ENCODE measurements around the gene PRKAR1B.

DNA sequence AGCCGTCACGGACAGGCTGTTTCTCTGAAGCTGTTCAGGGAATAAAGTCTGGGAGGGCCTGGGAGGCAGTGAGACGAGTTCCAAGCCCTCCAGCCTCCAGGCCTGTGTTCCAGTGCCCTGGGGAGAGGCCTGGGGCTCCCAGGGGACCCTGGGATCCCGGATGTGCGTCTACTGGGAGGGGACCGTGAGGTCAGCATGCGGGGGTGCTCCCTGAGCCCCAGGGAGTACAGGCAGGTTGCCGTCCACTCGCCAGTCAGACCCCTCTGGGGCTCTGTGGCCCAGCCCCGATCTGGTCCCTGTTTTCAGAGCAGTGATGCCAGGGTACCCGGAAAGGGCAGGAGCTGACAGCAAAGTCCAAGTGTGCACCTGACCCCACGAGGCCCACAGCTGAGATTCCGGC, 81.5 kb downstream of the PRKAR1B start:
- TF ChIP-seq, protein P1, sequence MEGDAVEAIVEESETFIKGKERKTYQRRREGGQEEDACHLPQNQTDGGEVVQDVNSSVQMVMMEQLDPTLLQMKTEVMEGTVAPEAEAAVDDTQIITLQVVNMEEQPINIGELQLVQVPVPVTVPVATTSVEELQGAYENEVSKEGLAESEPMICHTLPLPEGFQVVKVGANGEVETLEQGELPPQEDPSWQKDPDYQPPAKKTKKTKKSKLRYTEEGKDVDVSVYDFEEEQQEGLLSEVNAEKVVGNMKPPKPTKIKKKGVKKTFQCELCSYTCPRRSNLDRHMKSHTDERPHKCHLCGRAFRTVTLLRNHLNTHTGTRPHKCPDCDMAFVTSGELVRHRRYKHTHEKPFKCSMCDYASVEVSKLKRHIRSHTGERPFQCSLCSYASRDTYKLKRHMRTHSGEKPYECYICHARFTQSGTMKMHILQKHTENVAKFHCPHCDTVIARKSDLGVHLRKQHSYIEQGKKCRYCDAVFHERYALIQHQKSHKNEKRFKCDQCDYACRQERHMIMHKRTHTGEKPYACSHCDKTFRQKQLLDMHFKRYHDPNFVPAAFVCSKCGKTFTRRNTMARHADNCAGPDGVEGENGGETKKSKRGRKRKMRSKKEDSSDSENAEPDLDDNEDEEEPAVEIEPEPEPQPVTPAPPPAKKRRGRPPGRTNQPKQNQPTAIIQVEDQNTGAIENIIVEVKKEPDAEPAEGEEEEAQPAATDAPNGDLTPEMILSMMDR (conservative IDR thresholded peaks at IDR 0.05; ENCODE audit: low read length): no peak
- no peak for TF ChIP-seq EZH2phosphoT487 (IDR thresholded peaks at IDR 0.05; ENCODE audit: borderline replicate concordance)

All from Loucy (cell line).